DND-41 (cell line): ENCODE results near the gene LIF.
A peak's percentile ranks its signal among the peaks of the same experiment; 100 is the strongest.

ENCODE experiments used
- ATAC-seq: fragments of 200-7000 bp; cut with Tn5 transposase; 3 replicates; pipeline ENCODE4 v1.9.1; 2021; ENCODE audit warnings: low read depth; ENCODE audit not compliant: insufficient read depth
- DNase-seq: peaks from one replicate; pipeline ENCODE4 v3.0.0-alpha.2; 2020
- H2AFZ ChIP-seq: 2 replicates; pipeline ENCODE4 v1.6.0; 2012; ENCODE audit warnings: low read depth, low read length
- H3K27ac ChIP-seq: 2 replicates; pipeline ENCODE4 v1.5.1; 2012; ENCODE audit warnings: low read length, inconsistent platforms
- H3K27me3 ChIP-seq: fragments of 200-600 bp; sonication (generic); 2 replicates; pipeline ENCODE4 v1.6.0; 2012; ENCODE audit warnings: low read length, mild to moderate bottlenecking, inconsistent platforms; ENCODE audit not compliant: insufficient read depth, poor library complexity
- H3K36me3 ChIP-seq: 2 replicates; pipeline ENCODE4 v1.5.1; 2012; ENCODE audit warnings: low read length, inconsistent platforms; ENCODE audit not compliant: insufficient read depth
- H3K4me1 ChIP-seq: 2 replicates; pipeline ENCODE4 v1.5.1; 2012; ENCODE audit warnings: mild to moderate bottlenecking, low read length; ENCODE audit not compliant: insufficient read depth
- H3K4me2 ChIP-seq: 2 replicates; pipeline ENCODE4 v1.6.0; 2012; ENCODE audit warnings: mild to moderate bottlenecking, moderate library complexity, low read length, inconsistent platforms; ENCODE audit not compliant: insufficient read depth
- H3K4me3 ChIP-seq, 2 experiments: fragments of 200-600 bp in 1 of 2; shearing (Covaris generic) in 1 of 2; 2 replicates each; pipeline ENCODE4 v1.5.1; 2012 to 2016; ENCODE audit warnings: inconsistent platforms in 2 of 2, low read length in 2 of 2, mild to moderate bottlenecking in 2 of 2, low read depth in 1 of 2, moderate library complexity in 1 of 2
- H3K79me2 ChIP-seq: 2 replicates; pipeline ENCODE4 v1.6.0; 2012; ENCODE audit warnings: low read length, inconsistent platforms; ENCODE audit not compliant: insufficient read depth
- H3K9ac ChIP-seq: 2 replicates; pipeline ENCODE4 v1.6.0; 2012; ENCODE audit warnings: low read depth, mild to moderate bottlenecking, inconsistent platforms, low read length, moderate library complexity
- H3K9me3 ChIP-seq: 2 replicates; pipeline ENCODE4 v1.5.1; 2012; ENCODE audit warnings: low read length, moderate library complexity, mild to moderate bottlenecking, inconsistent platforms; ENCODE audit not compliant: insufficient read depth, severe bottlenecking
- H4K20me1 ChIP-seq: 2 replicates; pipeline ENCODE4 v1.6.0; 2012; ENCODE audit warnings: low read length; ENCODE audit not compliant: insufficient read depth
- CTCF ChIP-seq: IDR thresholded peaks from 2 replicates; pipeline ENCODE4 v1.5.1; 2012; ENCODE audit warnings: borderline replicate concordance, low read length, moderate library complexity, mild to moderate bottlenecking; ENCODE audit not compliant: poor library complexity, severe bottlenecking; ENCODE audit errors: extremely low read depth
- EZH2 ChIP-seq: IDR thresholded peaks from 3 replicates; pipeline ENCODE4 v1.6.1; 2012; ENCODE audit warnings: borderline replicate concordance, low read depth, mild to moderate bottlenecking, moderate library complexity, low read length, inconsistent platforms; ENCODE audit not compliant: severe bottlenecking

The LIF gene

GRCh38 chr22:30294830-30295229, 48.3 kb upstream of the LIF start:
- Histone ChIP-seq H2AFZ (no peak overlapping the region), H3K79me2 (peaks cover 14% of the 10 kb centered on the region), H3K27me3 (no peaks in the 10 kb centered on the region), H3K36me3 (peaks cover 84% of the 10 kb centered on the region), H3K4me1 (peaks cover 26% of the 10 kb centered on the region), H3K9ac (no peak overlapping the region), H3K27ac (no peak overlapping the region), H3K4me2 (no peak overlapping the region), H4K20me1 (peaks cover 4% of the 10 kb centered on the region; the same call in 1 of the 2 replicates), H3K4me3 (no peak overlapping the region), H3K9me3 (no peaks in the 10 kb centered on the region)
- ATAC-seq (no peak), DNase-seq (no peak)
- TF ChIP-seq CTCF (no peak), EZH2 (no peak)

- H3K4me3 ChIP-seq = no peak overlapping the region
- H3K27ac ChIP-seq = peak overlapping the region; percentile 12; the same call in 1 of the 2 replicates
- peaks cover 4% of the 10 kb centered on the region; the same call in 1 of the 2 replicates for H4K20me1 ChIP-seq
- ATAC-seq (no peak), DNase-seq (no peak)
- no peaks in the 10 kb centered on the region for H3K9me3 ChIP-seq
- no peak overlapping the region for H2AFZ ChIP-seq
- peaks cover 9% of the 10 kb centered on the region for H3K79me2 ChIP-seq
- no peak overlapping the region for H3K4me2 ChIP-seq
- no peak for TF ChIP-seq EZH2
- TF ChIP-seq CTCF = no peak
- H3K36me3 ChIP-seq = peaks cover 77% of the 10 kb centered on the region
- H3K27me3 ChIP-seq = no peaks in the 10 kb centered on the region
- no peak overlapping the region for H3K9ac ChIP-seq
- peaks cover 31% of the 10 kb centered on the region for H3K4me1 ChIP-seq
Measured at GRCh38 chr22:30294066-30294465, 47.5 kb upstream of the LIF start.

GRCh38 chr22:30293026-30293425, 46.5 kb upstream of the LIF start:
- no peaks in the 10 kb centered on the region for H3K27me3 ChIP-seq
- no peak overlapping the region for H2AFZ ChIP-seq
- H3K4me3 ChIP-seq = no peak overlapping the region
- DNase-seq (no peak), ATAC-seq (no peak)
- H4K20me1 ChIP-seq = peaks cover 4% of the 10 kb centered on the region; the same call in 1 of the 2 replicates
- H3K9me3 ChIP-seq = no peaks in the 10 kb centered on the region
- 0 out of 2 replicates have a peak overlapping the region, but pooled peaks have one; percentile 2 for H3K27ac ChIP-seq
- H3K79me2 ChIP-seq = peaks cover 13% of the 10 kb centered on the region
- H3K4me1 ChIP-seq = peaks cover 41% of the 10 kb centered on the region
- no peak overlapping the region for H3K9ac ChIP-seq
- H3K4me2 ChIP-seq = no peak overlapping the region
- TF ChIP-seq EZH2 = no peak
- no peak for TF ChIP-seq CTCF
- H3K36me3 ChIP-seq = peaks cover 67% of the 10 kb centered on the region
